Panc1 (cell line): Measurements from ENCODE around the gene APOBEC3B. TPM values are rescaled to one million over a fixed set of nuclear protein-coding genes. Genes with fewer than 3 reads are reported as not detected.
A peak's percentile ranks its signal among the peaks of the same experiment; 100 is the strongest.

ENCODE experiments used
- ATAC-seq: fragments of 200-7000 bp; cut with Tn5 transposase; 2 replicates; pipeline ENCODE4 v1.9.1; 2020; ENCODE audit warnings: mild to moderate bottlenecking, moderate library complexity
- BruUV-seq: library from RNA; stranded (reverse); fragments of 400-500 nt; replicated peaks from 2 replicates; lab custom pipeline; 2021; lab: Mats Ljungman, UMichigan
- CTCF ChIA-PET: fragments of 300-600 bp; sonication (Branson Sonifier 250); formaldehyde crosslinking; loops from one replicate; lab custom pipeline; 2022; ENCODE audit warnings: antibody characterized with exemption; lab: Charles Lee
- POLR2A ChIA-PET: fragments of 300-600 bp; sonication (Branson Sonifier 250); formaldehyde crosslinking; loops from one replicate; lab custom pipeline; 2022; ENCODE audit warnings: antibody characterized with exemption; lab: Charles Lee
- DNase-seq: peaks from one replicate; pipeline ENCODE4 v3.0.0-alpha.2; 2010; ENCODE audit warnings: low read depth, low spot score
- H3K27ac ChIP-seq: 2 replicates; pipeline ENCODE4 v1.5.1; 2011; ENCODE audit warnings: mild to moderate bottlenecking, low read length, inconsistent platforms
- H3K27me3 ChIP-seq: fragments of 200-500 bp; sonication (Bioruptor generic); 2 replicates; pipeline ENCODE4 v1.6.0; 2014; ENCODE audit warnings: low read length, inconsistent platforms; ENCODE audit not compliant: control insufficient read depth, insufficient read depth
- H3K36me3 ChIP-seq: fragments of 200-500 bp; sonication (Bioruptor generic); 2 replicates; pipeline ENCODE4 v1.5.1; 2014; ENCODE audit warnings: inconsistent platforms, mild to moderate bottlenecking, low read length, moderate library complexity; ENCODE audit not compliant: control insufficient read depth, insufficient read depth
- H3K4me1 ChIP-seq: 2 replicates; pipeline ENCODE4 v1.5.1; 2011; ENCODE audit warnings: inconsistent platforms, mild to moderate bottlenecking, low read length, moderate library complexity; ENCODE audit not compliant: control insufficient read depth, insufficient read depth
- H3K4me3 ChIP-seq, 2 experiments: 2 replicates each; pipeline ENCODE4 v1.5.1; 2011 to 2012; ENCODE audit warnings: low read depth in 2 of 2, low read length in 2 of 2, mild to moderate bottlenecking in 2 of 2, inconsistent platforms in 1 of 2, moderate library complexity in 1 of 2
- H3K9me3 ChIP-seq: fragments of 200-500 bp; sonication (Bioruptor generic); 2 replicates; pipeline ENCODE4 v1.5.1; 2014; ENCODE audit warnings: low read depth, mild to moderate bottlenecking, inconsistent platforms, low read length, moderate library complexity; ENCODE audit not compliant: control insufficient read depth, insufficient read depth
- POLR2AphosphoS5 ChIP-seq: IDR thresholded peaks from 2 replicates; pipeline ENCODE4 v1.6.1; 2012; ENCODE audit warnings: mild to moderate bottlenecking, low read depth, low read length, moderate library complexity
- SIN3A ChIP-seq: IDR thresholded peaks from 2 replicates; pipeline ENCODE4 v1.6.1; 2012; ENCODE audit warnings: low read depth, mild to moderate bottlenecking, low read length, moderate library complexity, borderline replicate concordance; ENCODE audit not compliant: insufficient read depth
- TCF7L2 ChIP-seq: IDR thresholded peaks from 2 replicates; pipeline ENCODE4 v1.6.1; 2011; ENCODE audit warnings: mild to moderate bottlenecking, low read depth, low read length, inconsistent platforms
- in situ Hi-C: cut with HindIII; loops from 2 replicates; pipeline ENCODE4 v1.10.0; 2016; ENCODE audit warnings: low sequenced_read_pairs, low pct_unique_long_range_greater_than_20kb
- intact Hi-C: fragments of 100-400 bp; cut with micrococcal nuclease; formaldehyde crosslinking; loops from one replicate; pipeline ENCODE4 v1.10.0; 2022; ENCODE audit not compliant: unreplicated experiment
- total RNA-seq: library from RNA; stranded (reverse); gene quantifications from one replicate; pipeline ENCODE4 v1.2.1, GENCODE V29; 2021; ENCODE audit not compliant: unreplicated experiment
- TF ChIP-seq, protein P1 (sequence below): fragments of 450-650 bp; IDR thresholded peaks from 2 replicates; pipeline ENCODE4 v1.5.1; 2017; ENCODE audit warnings: mild to moderate bottlenecking
- TF ChIP-seq, protein P2 (sequence below), 2 experiments: IDR thresholded peaks; 2 replicates each; pipeline ENCODE4 v1.6.1; 2011 to 2012; ENCODE audit warnings: low read depth in 2 of 2, control low read depth in 1 of 2, low read length in 1 of 2, mild to moderate bottlenecking in 1 of 2, moderate library complexity in 1 of 2; ENCODE audit not compliant: insufficient read depth in 1 of 2

Gene APOBEC3B
- total RNA-seq, 1 experiment from 2014 or later: 15.6 TPM

DNA sequence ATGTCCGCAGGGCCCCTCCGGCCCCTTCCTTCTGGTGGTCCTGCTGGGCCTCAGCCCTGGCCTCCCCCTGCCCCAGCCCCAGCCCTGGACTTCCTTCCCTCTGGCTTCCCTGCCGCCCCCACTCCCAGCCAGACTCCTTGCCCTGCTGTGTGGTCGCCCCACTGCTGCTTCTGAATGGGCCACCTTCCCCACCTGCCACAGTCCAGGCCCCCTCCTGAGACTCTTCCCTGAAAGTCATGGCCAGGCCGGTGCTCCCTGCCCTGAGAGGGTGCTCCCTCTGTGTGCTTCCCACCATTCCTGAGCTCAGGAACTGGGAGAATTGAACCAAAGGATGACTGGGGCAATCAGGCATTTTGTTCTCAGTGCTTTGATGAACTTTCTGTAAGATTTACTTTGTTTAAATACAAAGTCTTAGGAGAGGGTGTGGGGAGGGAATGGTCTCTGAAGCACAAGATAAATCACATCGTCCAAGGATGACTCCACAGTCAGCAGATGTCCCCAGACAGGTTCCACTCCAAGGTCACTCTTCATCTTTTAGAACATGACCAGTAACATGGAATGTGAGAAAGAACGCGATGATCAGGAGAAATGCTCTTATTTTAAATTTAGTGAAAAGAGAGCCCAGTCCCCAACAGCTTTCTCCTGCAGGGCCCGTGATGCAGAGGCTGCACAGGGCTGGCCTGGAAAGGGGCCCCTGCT, 39.6 kb downstream of the APOBEC3B start:
- intact Hi-C loops (no loop called here), in situ Hi-C loops (no loop called here)
- BruUV-seq: no TSS peak
- TF ChIP-seq SIN3A: no peak
- TF ChIP-seq POLR2AphosphoS5: no peak
- TF ChIP-seq, protein P1, sequence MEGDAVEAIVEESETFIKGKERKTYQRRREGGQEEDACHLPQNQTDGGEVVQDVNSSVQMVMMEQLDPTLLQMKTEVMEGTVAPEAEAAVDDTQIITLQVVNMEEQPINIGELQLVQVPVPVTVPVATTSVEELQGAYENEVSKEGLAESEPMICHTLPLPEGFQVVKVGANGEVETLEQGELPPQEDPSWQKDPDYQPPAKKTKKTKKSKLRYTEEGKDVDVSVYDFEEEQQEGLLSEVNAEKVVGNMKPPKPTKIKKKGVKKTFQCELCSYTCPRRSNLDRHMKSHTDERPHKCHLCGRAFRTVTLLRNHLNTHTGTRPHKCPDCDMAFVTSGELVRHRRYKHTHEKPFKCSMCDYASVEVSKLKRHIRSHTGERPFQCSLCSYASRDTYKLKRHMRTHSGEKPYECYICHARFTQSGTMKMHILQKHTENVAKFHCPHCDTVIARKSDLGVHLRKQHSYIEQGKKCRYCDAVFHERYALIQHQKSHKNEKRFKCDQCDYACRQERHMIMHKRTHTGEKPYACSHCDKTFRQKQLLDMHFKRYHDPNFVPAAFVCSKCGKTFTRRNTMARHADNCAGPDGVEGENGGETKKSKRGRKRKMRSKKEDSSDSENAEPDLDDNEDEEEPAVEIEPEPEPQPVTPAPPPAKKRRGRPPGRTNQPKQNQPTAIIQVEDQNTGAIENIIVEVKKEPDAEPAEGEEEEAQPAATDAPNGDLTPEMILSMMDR: no peak
- TF ChIP-seq, protein P2, sequence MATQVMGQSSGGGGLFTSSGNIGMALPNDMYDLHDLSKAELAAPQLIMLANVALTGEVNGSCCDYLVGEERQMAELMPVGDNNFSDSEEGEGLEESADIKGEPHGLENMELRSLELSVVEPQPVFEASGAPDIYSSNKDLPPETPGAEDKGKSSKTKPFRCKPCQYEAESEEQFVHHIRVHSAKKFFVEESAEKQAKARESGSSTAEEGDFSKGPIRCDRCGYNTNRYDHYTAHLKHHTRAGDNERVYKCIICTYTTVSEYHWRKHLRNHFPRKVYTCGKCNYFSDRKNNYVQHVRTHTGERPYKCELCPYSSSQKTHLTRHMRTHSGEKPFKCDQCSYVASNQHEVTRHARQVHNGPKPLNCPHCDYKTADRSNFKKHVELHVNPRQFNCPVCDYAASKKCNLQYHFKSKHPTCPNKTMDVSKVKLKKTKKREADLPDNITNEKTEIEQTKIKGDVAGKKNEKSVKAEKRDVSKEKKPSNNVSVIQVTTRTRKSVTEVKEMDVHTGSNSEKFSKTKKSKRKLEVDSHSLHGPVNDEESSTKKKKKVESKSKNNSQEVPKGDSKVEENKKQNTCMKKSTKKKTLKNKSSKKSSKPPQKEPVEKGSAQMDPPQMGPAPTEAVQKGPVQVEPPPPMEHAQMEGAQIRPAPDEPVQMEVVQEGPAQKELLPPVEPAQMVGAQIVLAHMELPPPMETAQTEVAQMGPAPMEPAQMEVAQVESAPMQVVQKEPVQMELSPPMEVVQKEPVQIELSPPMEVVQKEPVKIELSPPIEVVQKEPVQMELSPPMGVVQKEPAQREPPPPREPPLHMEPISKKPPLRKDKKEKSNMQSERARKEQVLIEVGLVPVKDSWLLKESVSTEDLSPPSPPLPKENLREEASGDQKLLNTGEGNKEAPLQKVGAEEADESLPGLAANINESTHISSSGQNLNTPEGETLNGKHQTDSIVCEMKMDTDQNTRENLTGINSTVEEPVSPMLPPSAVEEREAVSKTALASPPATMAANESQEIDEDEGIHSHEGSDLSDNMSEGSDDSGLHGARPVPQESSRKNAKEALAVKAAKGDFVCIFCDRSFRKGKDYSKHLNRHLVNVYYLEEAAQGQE (IDR thresholded peaks at IDR 0.05; ENCODE audit: insufficient read depth in 1 of 2, low read depth in 2 of 2, low read length in 1 of 2): no peak
- TF ChIP-seq TCF7L2: no peak
- Histone ChIP-seq H3K4me3 (peak overlapping the region; percentile 27 to 55), H3K4me1 (peaks cover 3% of the 10 kb centered on the region; the same call in 1 of the 2 replicates), H3K27me3 (no peaks in the 10 kb centered on the region), H3K36me3 (no peaks in the 10 kb centered on the region), H3K9me3 (no peaks in the 10 kb centered on the region), H3K27ac (peak overlapping the region; percentile 40)
- ChIA-PET POLR2A (no interaction called here), CTCF (interaction anchor here (0.7 kb wide), 1 partner anchor 160 kb away, joined by 5 read pairs; no protein-coding TSS in a partner anchor)
- ATAC-seq (peak; percentile 20; the same call in 1 of the 2 replicates), DNase-seq (no peak)

DNA sequence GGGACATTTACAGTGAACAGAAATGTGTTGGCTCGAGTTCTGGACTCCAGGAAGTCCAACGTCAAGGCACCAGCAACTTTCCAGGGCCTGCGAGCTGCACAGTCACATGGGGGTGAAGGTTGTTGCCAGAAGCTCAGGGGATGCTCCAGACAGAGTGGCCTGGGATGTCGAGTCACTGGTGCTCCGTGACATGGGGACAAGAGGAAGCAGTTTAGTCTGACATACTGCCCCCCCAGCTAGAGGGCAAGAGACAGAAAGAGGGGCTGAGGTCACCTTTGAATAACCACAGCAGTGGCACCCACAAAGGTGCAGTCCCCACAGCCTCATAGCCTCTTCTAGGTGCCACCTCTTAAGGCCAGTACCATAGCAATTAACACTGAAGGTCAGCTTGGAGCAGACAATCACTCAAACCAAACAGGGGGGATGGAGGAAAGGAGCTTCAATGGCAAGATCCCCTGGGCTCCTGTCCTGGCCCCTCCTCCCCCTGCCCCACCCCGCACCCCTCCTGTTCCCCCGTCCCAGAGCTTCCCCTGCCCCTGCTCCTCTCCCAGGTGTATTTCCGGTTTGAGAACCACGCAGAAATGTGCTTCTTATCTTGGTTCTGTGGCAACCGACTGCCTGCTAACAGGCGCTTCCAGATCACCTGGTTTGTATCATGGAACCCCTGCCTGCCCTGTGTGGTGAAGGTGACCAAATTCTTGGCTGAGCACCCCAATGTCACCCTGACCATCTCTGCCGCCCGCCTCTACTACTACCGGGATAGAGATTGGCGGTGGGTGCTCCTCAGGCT, 42.6 kb downstream of the APOBEC3B start:
- no peaks in the 10 kb centered on the region for H3K36me3 ChIP-seq
- H3K4me1 ChIP-seq: peaks cover 3% of the 10 kb centered on the region; the same call in 1 of the 2 replicates
- in situ Hi-C loops: no loop called here
- H3K9me3 ChIP-seq: no peaks in the 10 kb centered on the region
- TF ChIP-seq TCF7L2 (no peak), POLR2AphosphoS5 (no peak), SIN3A (no peak)
- TF ChIP-seq, protein P2 (IDR thresholded peaks at IDR 0.05; ENCODE audit: insufficient read depth in 1 of 2, low read depth in 2 of 2, low read length in 1 of 2): no peak
- TF ChIP-seq, protein P1: no peak
- no TSS peak for BruUV-seq
- DNase-seq: no peak
- no peak for ATAC-seq
- POLR2A ChIA-PET: no interaction called here
- no peak overlapping the region for H3K27ac ChIP-seq
- H3K27me3 ChIP-seq: no peaks in the 10 kb centered on the region
- intact Hi-C loops: no loop called here
- CTCF ChIA-PET: no interaction called here
- no peak overlapping the region for H3K4me3 ChIP-seq
